CD4-positive, alpha-beta T cell (primary cell): ENCODE measurements around the gene HS3ST3B1. TPM values are rescaled to one million over a fixed set of nuclear protein-coding genes. Genes with fewer than 3 reads are reported as not detected.
A peak's percentile ranks its signal among the peaks of the same experiment; 100 is the strongest.

Experiments
- ATAC-seq: fragments of 200-7000 bp; cut with Tn5 transposase; one replicate; pipeline ENCODE4 v1.10.0; 2022; ENCODE audit warnings: mild to moderate bottlenecking; ENCODE audit not compliant: poor library complexity
- CTCF ChIA-PET: fragments of 350-600 bp; sonication (Branson Sonifier 250); formaldehyde crosslinking; loops from one replicate; lab custom pipeline; 2021; ENCODE audit warnings: antibody characterized with exemption, inconsistent platforms; lab: Charles Lee
- POLR2A ChIA-PET: fragments of 350-600 bp; sonication (Branson Sonifier 250); formaldehyde crosslinking; loops from one replicate; lab custom pipeline; 2021; ENCODE audit warnings: antibody characterized with exemption, inconsistent platforms; lab: Charles Lee
- DNase-seq, 14 experiments: peaks; one replicate each; pipeline ENCODE4 v3.0.0-alpha.2; 2013 to 2020; ENCODE audit warnings: mixed read lengths in 2 of 14
- H3K27ac ChIP-seq, 2 donors: one replicate each; pipeline versions ENCODE4 v1.5.1 to v1.7.0; 2013; ENCODE audit warnings: low read length in 2 of 2, low read depth in 1 of 2, mild to moderate bottlenecking in 1 of 2
- H3K27me3 ChIP-seq, 2 experiments: 1 replicate in 1 of 2; 2 replicates in 1 of 2; pipeline versions ENCODE4 v1.6.1 to v1.7.0; 2013; ENCODE audit warnings: low read length in 2 of 2, control low read depth in 1 of 2, mild to moderate bottlenecking in 1 of 2, moderate library complexity in 1 of 2; ENCODE audit not compliant: insufficient read depth in 2 of 2, control insufficient read depth in 1 of 2
- H3K36me3 ChIP-seq: one replicate; pipeline ENCODE4 v1.6.1; 2013; ENCODE audit warnings: low read length, control low read depth; ENCODE audit not compliant: insufficient read depth
- H3K4me1 ChIP-seq: one replicate; pipeline ENCODE4 v1.6.1; 2013; ENCODE audit warnings: low read length, control low read depth; ENCODE audit not compliant: insufficient read depth
- H3K4me3 ChIP-seq: one replicate; pipeline ENCODE4 v1.5.1; 2013; ENCODE audit warnings: mild to moderate bottlenecking, low read length, moderate library complexity
- H3K9me3 ChIP-seq, 2 experiments: 1 replicate in 1 of 2; 2 replicates in 1 of 2; pipeline versions ENCODE4 v1.6.1 to v1.7.0; 2013; ENCODE audit warnings: low read length in 2 of 2, mild to moderate bottlenecking in 2 of 2, control low read depth in 1 of 2, moderate library complexity in 1 of 2; ENCODE audit not compliant: control insufficient read depth in 1 of 2, insufficient read depth in 1 of 2
- H3K27ac Mint-ChIP-seq: one replicate; pipeline ENCODE4 v1.8.0; 2020; ENCODE audit warnings: mixed read lengths
- H3K27me3 Mint-ChIP-seq: one replicate; pipeline ENCODE4 v1.8.0; 2021; ENCODE audit warnings: mixed read lengths
- H3K36me3 Mint-ChIP-seq: one replicate; pipeline ENCODE4 v1.8.0; 2021; ENCODE audit warnings: low read depth, mixed read lengths
- H3K4me1 Mint-ChIP-seq: one replicate; pipeline ENCODE4 v1.8.0; 2021; ENCODE audit warnings: low read depth, mixed read lengths
- H3K4me3 Mint-ChIP-seq: one replicate; pipeline ENCODE4 v1.8.0; 2020; ENCODE audit warnings: mild to moderate bottlenecking, mixed read lengths
- H3K9me3 Mint-ChIP-seq: one replicate; pipeline ENCODE4 v1.8.0; 2020; ENCODE audit warnings: mixed read lengths
- intact Hi-C, 2 experiments: fragments of 100-400 bp; cut with DNase I in 1 of 2; cut with micrococcal nuclease in 1 of 2; formaldehyde crosslinking; loops; one replicate each; pipeline versions ENCODE4 v1.15.1 to v1.9.0; 2023 to 2025; cut with DNase I, micrococcal nuclease
- total RNA-seq, 174 experiments: library from RNA in 2 of 174; stranded (reverse) in 2 of 174; gene quantifications; one replicate each; pipeline ENCODE4 v1.2.3 and lab custom pipeline; 2021 to 2026
- TF ChIP-seq, protein P1 (sequence below): fragments of 200-600 bp; IDR thresholded peaks from one replicate; pipeline ENCODE4 v1.8.0; 2022; ENCODE audit warnings: antibody characterized with exemption, mild to moderate bottlenecking

Gene HS3ST3B1
- total RNA-seq, 2 experiments from 2014 or later: 9.3 to 11.5 TPM

DNA sequence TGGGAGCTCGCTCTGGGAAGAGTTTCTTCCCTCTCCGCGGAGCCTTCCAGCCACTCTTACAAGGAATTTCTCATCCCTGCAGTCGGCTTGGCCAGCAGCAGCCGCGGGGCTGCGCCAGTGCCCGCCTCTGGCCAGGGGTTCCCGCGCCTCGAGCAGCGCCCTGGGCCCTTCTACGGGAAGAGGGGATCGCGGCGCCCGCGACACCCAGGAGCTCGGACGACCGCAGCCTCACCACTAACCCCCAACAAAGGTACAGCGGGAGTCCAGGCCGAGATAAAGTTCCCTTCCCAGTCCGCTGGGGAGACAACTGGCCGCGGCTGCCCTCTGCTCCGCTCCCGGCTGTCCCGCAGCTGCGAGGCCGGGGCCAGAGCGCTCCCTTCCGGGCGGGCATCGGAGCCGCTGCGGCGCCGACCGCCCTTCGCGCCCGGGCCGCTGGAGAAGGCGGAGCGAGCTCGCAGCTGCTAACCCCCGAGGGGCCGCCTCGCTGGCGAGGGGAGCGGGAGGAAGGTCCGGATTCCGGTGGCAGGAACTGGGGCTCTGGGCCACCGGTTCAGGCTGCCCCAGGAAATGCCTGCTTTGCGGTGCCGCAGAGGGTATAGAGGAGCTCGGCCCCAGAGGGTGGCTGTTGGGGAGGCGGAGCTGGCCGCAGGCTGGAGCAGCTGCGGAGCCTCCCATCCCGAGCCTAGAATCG lies 3.6 kb upstream of the HS3ST3B1 start:
- H3K27me3 ChIP-seq: peaks cover 33 to 50% of the 10 kb centered on the region in 2 experiments
- H3K4me1 Mint-ChIP-seq: peaks cover 56% of the 10 kb centered on the region
- ChIA-PET POLR2A (interaction anchor here (0.8 to 6.6 kb wide), 5 partner anchors 10 to 1279 kb away, joined by 3 to 111 read pairs (median 4); partner anchors contain the start of gene ELAC2), CTCF (no interaction called here)
- no peaks in the 10 kb centered on the region for H3K36me3 ChIP-seq
- H3K36me3 Mint-ChIP-seq: peaks cover 18% of the 10 kb centered on the region
- no peak overlapping the region for H3K27ac Mint-ChIP-seq
- H3K4me1 ChIP-seq: peaks cover 47% of the 10 kb centered on the region
- peaks cover 79% of the 10 kb centered on the region for H3K27me3 Mint-ChIP-seq
- intact Hi-C loops: loop anchor here in 1 of 2 experiments (5.0 kb wide), 1 partner anchor 95 kb away; no protein-coding TSS in a partner anchor
- no peaks in the 10 kb centered on the region for H3K9me3 Mint-ChIP-seq
- H3K4me3 Mint-ChIP-seq: peak overlapping the region; percentile 77
- H3K4me3 ChIP-seq: peak overlapping the region; percentile 50
- TF ChIP-seq, protein P1, sequence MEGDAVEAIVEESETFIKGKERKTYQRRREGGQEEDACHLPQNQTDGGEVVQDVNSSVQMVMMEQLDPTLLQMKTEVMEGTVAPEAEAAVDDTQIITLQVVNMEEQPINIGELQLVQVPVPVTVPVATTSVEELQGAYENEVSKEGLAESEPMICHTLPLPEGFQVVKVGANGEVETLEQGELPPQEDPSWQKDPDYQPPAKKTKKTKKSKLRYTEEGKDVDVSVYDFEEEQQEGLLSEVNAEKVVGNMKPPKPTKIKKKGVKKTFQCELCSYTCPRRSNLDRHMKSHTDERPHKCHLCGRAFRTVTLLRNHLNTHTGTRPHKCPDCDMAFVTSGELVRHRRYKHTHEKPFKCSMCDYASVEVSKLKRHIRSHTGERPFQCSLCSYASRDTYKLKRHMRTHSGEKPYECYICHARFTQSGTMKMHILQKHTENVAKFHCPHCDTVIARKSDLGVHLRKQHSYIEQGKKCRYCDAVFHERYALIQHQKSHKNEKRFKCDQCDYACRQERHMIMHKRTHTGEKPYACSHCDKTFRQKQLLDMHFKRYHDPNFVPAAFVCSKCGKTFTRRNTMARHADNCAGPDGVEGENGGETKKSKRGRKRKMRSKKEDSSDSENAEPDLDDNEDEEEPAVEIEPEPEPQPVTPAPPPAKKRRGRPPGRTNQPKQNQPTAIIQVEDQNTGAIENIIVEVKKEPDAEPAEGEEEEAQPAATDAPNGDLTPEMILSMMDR: no peak
- peaks cover 0 to 12% of the 10 kb centered on the region in 2 experiments for H3K9me3 ChIP-seq
- ATAC-seq (no peak), DNase-seq (peak in 4 of 14 experiments; percentile 33 to 62 (median 47))
- H3K27ac ChIP-seq: no peak overlapping the region

DNA sequence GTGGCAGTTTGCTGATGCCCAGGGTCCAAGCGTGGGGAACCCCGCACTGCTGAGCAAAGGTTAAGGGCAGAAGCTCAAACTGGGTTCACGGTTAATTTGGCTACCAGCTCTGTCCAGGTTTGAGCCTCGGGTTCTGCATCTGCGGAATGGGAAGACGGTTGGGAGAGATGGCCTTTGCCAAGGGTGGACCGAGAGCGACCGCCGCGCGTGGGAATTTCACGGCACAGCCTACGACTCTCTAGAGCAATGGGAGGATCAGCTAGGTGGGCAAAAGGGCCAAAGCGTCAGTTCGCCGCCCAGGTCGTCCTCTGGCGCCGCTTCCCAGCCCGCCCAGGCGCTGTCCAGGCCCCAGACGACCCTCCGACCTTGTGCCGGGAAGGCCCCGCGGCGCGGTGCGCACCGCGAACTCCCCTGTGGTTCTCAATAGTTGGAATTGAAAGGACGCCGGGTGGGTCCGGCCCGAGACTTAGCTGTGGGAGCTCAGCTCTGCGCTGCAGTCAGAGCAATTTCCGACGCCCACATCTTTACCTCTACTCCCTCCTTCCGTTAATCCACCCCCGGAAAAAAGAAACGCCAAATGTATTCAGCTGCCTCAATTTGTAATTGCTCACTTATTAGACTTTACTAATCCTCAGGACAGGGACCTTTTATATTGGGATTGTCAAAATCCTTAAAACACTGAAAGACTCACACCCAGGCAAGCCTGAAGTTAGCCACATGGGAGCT lies 2.5 kb upstream of the HS3ST3B1 start:
- H3K4me3 Mint-ChIP-seq: peak overlapping the region; percentile 87
- Histone ChIP-seq H3K4me3 (peak overlapping the region; percentile 97), H3K27ac (no peak overlapping the region), H3K4me1 (peaks cover 54% of the 10 kb centered on the region), H3K27me3 (peaks cover 30 to 44% of the 10 kb centered on the region in 2 experiments), H3K9me3 (peaks cover 0 to 12% of the 10 kb centered on the region in 2 experiments), H3K36me3 (no peaks in the 10 kb centered on the region)
- intact Hi-C loops: loop anchor here in 1 of 2 experiments (5.0 kb wide), 1 partner anchor 96 kb away; no protein-coding TSS in a partner anchor
- TF ChIP-seq, protein P1: no peak
- peaks cover 58% of the 10 kb centered on the region for H3K4me1 Mint-ChIP-seq
- ChIA-PET CTCF (interaction anchor here (1.5 to 4.6 kb wide), 2 partner anchors 92 to 95 kb away, joined by 5 to 17 read pairs; no protein-coding TSS in a partner anchor), POLR2A (interaction anchor here (0.8 to 6.6 kb wide), 7 partner anchors 9 to 1280 kb away, joined by 3 to 111 read pairs (median 4); partner anchors contain the start of gene ELAC2)
- peak overlapping the region; percentile 48 for H3K27ac Mint-ChIP-seq
- DNase-seq (peak in 2 of 14 experiments; percentile 23 to 31), ATAC-seq (no peak)
- peaks cover 20% of the 10 kb centered on the region for H3K36me3 Mint-ChIP-seq
- H3K9me3 Mint-ChIP-seq: no peaks in the 10 kb centered on the region
- peaks cover 70% of the 10 kb centered on the region for H3K27me3 Mint-ChIP-seq

DNA sequence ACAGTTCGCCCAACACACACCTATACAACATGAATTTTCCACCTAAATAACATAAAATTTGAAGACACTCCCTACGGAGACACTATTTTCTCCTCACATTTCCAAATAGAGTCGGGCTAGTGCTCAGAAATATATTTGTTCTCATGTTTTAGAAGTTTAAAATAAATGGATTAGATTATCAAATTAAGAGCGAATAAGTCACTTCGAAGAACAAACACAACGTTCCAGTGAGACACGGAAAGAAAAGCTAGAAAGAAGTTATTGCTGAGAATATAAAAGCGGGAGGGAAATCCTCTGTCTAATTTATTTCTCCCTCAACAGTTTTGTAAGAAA lies 2.0 kb upstream of the HS3ST3B1 start:
- H3K4me3 Mint-ChIP-seq: peak overlapping the region; percentile 87
- peaks cover 59% of the 10 kb centered on the region for H3K4me1 ChIP-seq
- H3K9me3 ChIP-seq: peaks cover 0 to 12% of the 10 kb centered on the region in 2 experiments
- H3K36me3 ChIP-seq: no peaks in the 10 kb centered on the region
- H3K27me3 Mint-ChIP-seq: peaks cover 65% of the 10 kb centered on the region
- no peak overlapping the region for H3K27ac ChIP-seq
- H3K27ac Mint-ChIP-seq: peak overlapping the region; percentile 48
- peaks cover 63% of the 10 kb centered on the region for H3K4me1 Mint-ChIP-seq
- ChIA-PET POLR2A (interaction anchor here (1.5 to 6.6 kb wide), 3 partner anchors 23 to 130 kb away, joined by 4 to 111 read pairs (median 9); no protein-coding TSS in a partner anchor), CTCF (interaction anchor here (1.5 to 4.6 kb wide), 3 partner anchors 92 to 230 kb away, joined by 5 to 17 read pairs (median 6); partner anchors contain the start of gene COX10)
- DNase-seq (no peak), ATAC-seq (no peak)
- intact Hi-C loops: loop anchor here in 1 of 2 experiments (5.0 kb wide), 1 partner anchor 97 kb away; no protein-coding TSS in a partner anchor
- peaks cover 25% of the 10 kb centered on the region for H3K36me3 Mint-ChIP-seq
- H3K4me3 ChIP-seq: peak overlapping the region; percentile 97
- TF ChIP-seq, protein P1: no peak
- no peaks in the 10 kb centered on the region for H3K9me3 Mint-ChIP-seq
- H3K27me3 ChIP-seq: peaks cover 29 to 39% of the 10 kb centered on the region in 2 experiments
